HG03108 (cell line): ENCODE measurements around the gene RASAL2.
"Not testable (repeated sequence)": the region's sequence is repeated elsewhere in the genome, so short reads cannot be mapped to it uniquely, and the experiment has no call there.

Source experiments
- ATAC-seq: cut with Tn5 transposase; IDR thresholded peaks from one replicate; pipeline ENCODE4 v1.9.1; 2021; ENCODE audit warnings: moderate library complexity; ENCODE audit not compliant: unreplicated experiment

RASAL2 gene

GRCh38 chr1:178330848-178331497 lies 237.1 kb downstream of the RASAL2 start:
- no peak for ATAC-seq

GRCh38 chr1:178335426-178335825 lies 241.5 kb downstream of the RASAL2 start:
- ATAC-seq, result no peak

GRCh38 chr1:178337091-178337706 lies 243.3 kb downstream of the RASAL2 start:
- ATAC-seq, result no peak

GRCh38 chr1:178339834-178340233 lies 245.9 kb downstream of the RASAL2 start:
- no peak for ATAC-seq

- ATAC-seq, result no peak
Observed at GRCh38 chr1:178341261-178341956, 247.5 kb downstream of the RASAL2 start.

- ATAC-seq, result no peak
Observed at GRCh38 chr1:178342745-178343144, 248.8 kb downstream of the RASAL2 start.

GRCh38 chr1:178344513-178345091 lies 250.7 kb downstream of the RASAL2 start:
- ATAC-seq, result peak; percentile 54

GRCh38 chr1:178345238-178345637 lies 251.3 kb downstream of the RASAL2 start:
- ATAC-seq, result no peak

- no peak for ATAC-seq
Observed at GRCh38 chr1:178345807-178346206, 251.9 kb downstream of the RASAL2 start.

- ATAC-seq, result no peak
Observed at GRCh38 chr1:178349801-178350200, 255.9 kb downstream of the RASAL2 start.

- not testable (repeated sequence) for ATAC-seq
Observed at GRCh38 chr1:178351911-178352310, 258.0 kb downstream of the RASAL2 start.

GRCh38 chr1:178352790-178353416 lies 259.0 kb downstream of the RASAL2 start:
- ATAC-seq, result no peak

- ATAC-seq, result no peak
Observed at GRCh38 chr1:178353524-178353923, 259.6 kb downstream of the RASAL2 start.

GRCh38 chr1:178354816-178355215 lies 260.9 kb downstream of the RASAL2 start:
- ATAC-seq, result no peak

- no peak for ATAC-seq
Observed at GRCh38 chr1:178356299-178356698, 262.4 kb downstream of the RASAL2 start.

GRCh38 chr1:178358456-178358855 lies 264.6 kb downstream of the RASAL2 start:
- no peak for ATAC-seq

GRCh38 chr1:178360421-178360820 lies 266.5 kb downstream of the RASAL2 start:
- no peak for ATAC-seq

- no peak for ATAC-seq
Observed at GRCh38 chr1:178361847-178362246, 267.9 kb downstream of the RASAL2 start.

GRCh38 chr1:178362747-178363146 lies 268.8 kb downstream of the RASAL2 start:
- no peak for ATAC-seq

GRCh38 chr1:178364782-178365181 lies 270.9 kb downstream of the RASAL2 start:
- ATAC-seq, result no peak

- no peak for ATAC-seq
Observed at GRCh38 chr1:178367151-178367550, 273.2 kb downstream of the RASAL2 start.
